PC-3 (cell line): Measurements from ENCODE around the gene KIAA1217.

Experiments
- EZH2 ChIP-seq: fragments of 300-600 bp; sonication (generic); IDR thresholded peaks from one replicate; pipeline ENCODE4 v1.6.1; 2017; ENCODE audit warnings: antibody characterized with exemption, mild to moderate bottlenecking, low read length; ENCODE audit not compliant: unreplicated experiment
- EZH2phosphoT487 ChIP-seq: fragments of 300-600 bp; sonication (generic); IDR thresholded peaks from 2 replicates; pipeline ENCODE4 v1.6.1; 2018; ENCODE audit warnings: mild to moderate bottlenecking, antibody characterized with exemption, low read length, borderline replicate concordance
- TF ChIP-seq, protein P1 (sequence below): fragments of 300-600 bp; sonication (generic); conservative IDR thresholded peaks from 2 replicates; pipeline ENCODE4 v1.5.1; 2017; ENCODE audit warnings: antibody characterized with exemption, low read depth, mild to moderate bottlenecking, low read length

GRCh38 chr10:24240041-24240751 is 31.3 kb downstream of the KIAA1217 start:
- TF ChIP-seq, protein P1, sequence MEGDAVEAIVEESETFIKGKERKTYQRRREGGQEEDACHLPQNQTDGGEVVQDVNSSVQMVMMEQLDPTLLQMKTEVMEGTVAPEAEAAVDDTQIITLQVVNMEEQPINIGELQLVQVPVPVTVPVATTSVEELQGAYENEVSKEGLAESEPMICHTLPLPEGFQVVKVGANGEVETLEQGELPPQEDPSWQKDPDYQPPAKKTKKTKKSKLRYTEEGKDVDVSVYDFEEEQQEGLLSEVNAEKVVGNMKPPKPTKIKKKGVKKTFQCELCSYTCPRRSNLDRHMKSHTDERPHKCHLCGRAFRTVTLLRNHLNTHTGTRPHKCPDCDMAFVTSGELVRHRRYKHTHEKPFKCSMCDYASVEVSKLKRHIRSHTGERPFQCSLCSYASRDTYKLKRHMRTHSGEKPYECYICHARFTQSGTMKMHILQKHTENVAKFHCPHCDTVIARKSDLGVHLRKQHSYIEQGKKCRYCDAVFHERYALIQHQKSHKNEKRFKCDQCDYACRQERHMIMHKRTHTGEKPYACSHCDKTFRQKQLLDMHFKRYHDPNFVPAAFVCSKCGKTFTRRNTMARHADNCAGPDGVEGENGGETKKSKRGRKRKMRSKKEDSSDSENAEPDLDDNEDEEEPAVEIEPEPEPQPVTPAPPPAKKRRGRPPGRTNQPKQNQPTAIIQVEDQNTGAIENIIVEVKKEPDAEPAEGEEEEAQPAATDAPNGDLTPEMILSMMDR, result no peak
- TF ChIP-seq EZH2 (no peak), EZH2phosphoT487 (no peak)
